Activated naive CD8-positive, alpha-beta T cell treated with anti-CD3 and anti-CD28 coated beads, Interleukin-2, amount 10 ng/mL, durations not matched to agents 7 days and 5 days (primary cell): ENCODE measurements around the gene AEBP1. TPM values are rescaled to one million over a fixed set of nuclear protein-coding genes. Genes with fewer than 3 reads are reported as not detected.

Experiments used
- ATAC-seq: fragments of 150-1000 bp; cut with Tn5 transposase; one replicate; pipeline ENCODE4 v1.10.0; 2021; ENCODE audit warnings: low read depth, moderate library complexity
- POLR2A ChIA-PET: fragments of 350-600 bp; sonication (Branson Sonifier 250); formaldehyde crosslinking; loops from one replicate; lab custom pipeline; 2021; ENCODE audit warnings: antibody characterized with exemption; lab: Charles Lee
- DNase-seq: peaks from one replicate; pipeline ENCODE4 v3.0.0; 2021
- H3K27ac Mint-ChIP-seq: one replicate; pipeline ENCODE4 v1.8.0; 2022; ENCODE audit warnings: mild to moderate bottlenecking, mixed read lengths
- H3K27me3 Mint-ChIP-seq: one replicate; pipeline ENCODE4 v1.8.0; 2022; ENCODE audit warnings: mild to moderate bottlenecking, moderate library complexity, mixed read lengths
- H3K36me3 Mint-ChIP-seq: one replicate; pipeline ENCODE4 v1.8.0; 2021; ENCODE audit warnings: mild to moderate bottlenecking, mixed read lengths
- H3K4me1 Mint-ChIP-seq: one replicate; pipeline ENCODE4 v1.8.0; 2021; ENCODE audit warnings: mixed read lengths
- H3K4me3 Mint-ChIP-seq: one replicate; pipeline ENCODE4 v1.8.0; 2022; ENCODE audit warnings: mild to moderate bottlenecking, moderate library complexity, mixed read lengths
- H3K9me3 Mint-ChIP-seq: one replicate; pipeline ENCODE4 v1.8.0; 2021; ENCODE audit warnings: mixed read lengths
- total RNA-seq, 2 experiments: library from RNA; stranded (reverse); gene quantifications; one replicate each; pipeline ENCODE4 v1.2.3, GENCODE V29; 2021

The AEBP1 gene
- total RNA-seq, 2 experiments from 2014 or later, result 21.5 to 22.0 TPM

DNA sequence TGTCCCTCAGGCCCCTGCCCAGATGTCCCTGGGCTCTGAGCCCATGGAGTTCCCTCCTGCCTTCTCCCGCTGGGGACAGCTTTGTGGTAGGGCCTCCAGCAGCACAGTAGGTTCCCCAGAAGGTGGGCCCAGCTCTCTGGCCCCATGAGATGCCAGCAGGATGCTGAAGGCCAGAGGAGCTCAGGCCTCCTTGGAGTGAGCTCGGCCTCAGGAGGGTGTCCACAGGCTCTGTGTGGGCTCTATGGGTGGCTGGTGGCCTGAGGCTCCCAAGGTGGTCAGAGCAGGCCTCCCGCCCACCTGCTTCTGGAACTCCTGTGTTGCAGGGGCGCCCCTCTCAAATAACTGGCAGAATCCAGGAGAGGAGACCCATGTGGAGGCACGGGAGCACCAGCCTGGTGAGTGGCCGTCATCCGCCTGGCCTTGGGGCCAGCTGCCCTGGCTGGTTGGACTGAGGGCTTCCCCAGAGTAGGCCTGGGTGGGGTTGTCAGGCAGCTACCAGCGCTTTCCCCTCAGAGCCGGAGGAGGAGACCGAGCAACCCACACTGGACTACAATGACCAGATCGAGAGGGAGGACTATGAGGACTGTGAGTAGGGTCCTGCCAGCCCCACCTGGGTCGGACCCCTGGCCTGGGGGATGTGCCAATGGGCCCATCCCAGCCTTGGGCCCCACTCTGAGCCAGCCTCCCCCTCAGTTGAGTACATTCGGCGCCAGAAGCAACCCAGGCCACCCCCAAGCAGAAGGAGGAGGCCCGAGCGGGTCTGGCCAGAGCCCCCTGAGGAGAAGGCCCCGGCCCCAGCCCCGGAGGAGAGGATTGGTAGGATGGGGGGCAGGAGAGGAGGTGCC is 3.2 kb downstream of the AEBP1 start:
- Mint-ChIP-seq H3K9me3 (no peaks in the 10 kb centered on the region), H3K36me3 (peaks cover 2% of the 10 kb centered on the region), H3K27ac (no peak overlapping the region), H3K4me1 (peaks cover 12% of the 10 kb centered on the region), H3K4me3 (no peak overlapping the region), H3K27me3 (peaks cover 4% of the 10 kb centered on the region)
- POLR2A ChIA-PET, result interaction anchor here (0.9 kb wide), 1 partner anchor 13 kb away, joined by 3 read pairs; no protein-coding TSS in a partner anchor
- ATAC-seq, result no peak
- no peak for DNase-seq

DNA sequence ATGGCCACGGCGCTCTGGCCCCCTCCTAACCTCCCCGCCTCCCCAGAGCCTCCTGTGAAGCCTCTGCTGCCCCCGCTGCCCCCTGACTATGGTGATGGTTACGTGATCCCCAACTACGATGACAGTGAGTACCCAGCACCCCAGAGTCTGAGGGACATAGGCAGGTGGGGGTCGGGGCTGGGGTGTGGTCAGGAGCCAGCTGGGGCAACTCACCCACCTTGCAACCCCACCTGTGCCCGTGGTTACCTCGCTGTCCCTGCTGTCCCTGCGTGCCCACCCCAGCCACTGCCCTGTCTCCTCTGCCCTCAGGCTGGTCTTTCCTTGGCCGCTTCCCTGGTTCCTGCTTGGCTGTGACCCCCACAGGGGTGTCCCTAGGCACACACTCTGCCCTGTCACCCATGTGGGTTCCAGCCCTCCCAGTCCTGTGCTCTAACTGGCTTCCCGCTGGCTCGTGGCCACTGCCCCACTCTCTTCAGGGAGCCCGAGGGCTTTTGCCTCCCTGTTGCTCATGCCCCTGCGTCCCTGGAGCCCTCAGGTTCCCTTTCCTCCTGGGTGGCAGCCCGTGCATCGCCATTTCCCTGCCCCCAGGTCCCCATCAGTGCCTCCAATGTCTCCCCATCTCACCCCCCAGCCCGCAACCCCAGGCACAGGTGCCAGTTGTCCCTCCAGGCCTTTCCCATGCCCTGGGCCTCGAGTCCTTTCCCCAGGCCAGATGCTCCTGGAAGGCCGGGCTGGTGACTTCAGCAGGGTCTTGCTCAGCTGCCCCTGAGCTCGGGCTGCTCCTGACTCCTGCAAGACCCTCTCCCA is 4.0 kb downstream of the AEBP1 start:
- no peak for DNase-seq
- H3K27me3 Mint-ChIP-seq, result no peaks in the 10 kb centered on the region

DNA sequence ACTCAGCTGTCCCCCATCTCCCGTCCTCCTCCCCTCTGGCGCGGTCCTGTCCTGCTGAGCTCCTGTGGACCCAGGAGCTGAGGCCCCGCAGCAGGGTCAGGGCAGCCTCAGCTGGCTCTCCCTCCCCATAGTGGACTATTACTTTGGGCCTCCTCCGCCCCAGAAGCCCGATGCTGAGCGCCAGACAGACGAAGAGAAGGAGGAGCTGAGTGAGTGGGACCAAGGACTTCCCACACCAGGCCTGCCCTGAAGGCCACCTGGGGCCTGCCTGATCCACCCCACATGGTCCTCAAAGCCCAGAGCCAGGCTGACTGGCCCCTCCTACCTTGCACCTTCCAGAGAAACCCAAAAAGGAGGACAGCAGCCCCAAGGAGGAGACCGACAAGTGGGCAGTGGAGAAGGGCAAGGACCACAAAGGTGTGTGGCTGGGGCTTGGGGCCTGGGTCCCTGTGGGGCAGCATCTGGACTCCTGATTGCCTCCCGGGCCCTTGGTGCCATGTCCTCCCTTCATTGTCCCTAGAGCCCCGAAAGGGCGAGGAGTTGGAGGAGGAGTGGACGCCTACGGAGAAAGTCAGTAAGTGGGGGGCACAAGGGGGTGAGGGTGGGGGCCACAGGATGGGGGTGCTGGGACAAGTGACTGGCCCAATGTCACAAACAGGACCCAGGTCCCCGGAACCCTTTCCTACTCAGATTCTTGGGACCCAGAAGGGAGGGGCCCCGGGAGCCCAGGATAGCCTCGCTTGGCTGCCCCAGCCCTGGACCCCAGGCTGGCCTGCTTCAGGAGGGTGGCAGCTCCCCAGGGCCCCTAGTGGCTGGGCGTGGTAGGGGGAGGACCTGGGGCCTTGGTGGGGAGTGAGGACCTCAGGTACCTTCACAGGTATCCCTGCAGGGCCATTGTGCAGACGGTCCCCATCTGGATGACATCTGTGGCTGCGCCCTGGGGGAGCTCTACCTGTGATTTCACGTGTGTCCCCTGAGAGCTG is 4.9 kb downstream of the AEBP1 start:
- DNase-seq (no peak), ATAC-seq (no peak)
- Mint-ChIP-seq H3K27me3 (no peaks in the 10 kb centered on the region), H3K4me1 (peaks cover 12% of the 10 kb centered on the region), H3K27ac (no peak overlapping the region), H3K9me3 (no peaks in the 10 kb centered on the region), H3K36me3 (peaks cover 7% of the 10 kb centered on the region), H3K4me3 (no peak overlapping the region)
- POLR2A ChIA-PET, result no interaction called here

More for the DNA sequence above, 4.0 kb downstream of the AEBP1 start:
- peaks cover 5% of the 10 kb centered on the region for H3K36me3 Mint-ChIP-seq
- no peak for ATAC-seq
- H3K27ac Mint-ChIP-seq, result no peak overlapping the region
- POLR2A ChIA-PET, result no interaction called here
- no peak overlapping the region for H3K4me3 Mint-ChIP-seq
- H3K4me1 Mint-ChIP-seq, result peaks cover 12% of the 10 kb centered on the region
- no peaks in the 10 kb centered on the region for H3K9me3 Mint-ChIP-seq

DNA sequence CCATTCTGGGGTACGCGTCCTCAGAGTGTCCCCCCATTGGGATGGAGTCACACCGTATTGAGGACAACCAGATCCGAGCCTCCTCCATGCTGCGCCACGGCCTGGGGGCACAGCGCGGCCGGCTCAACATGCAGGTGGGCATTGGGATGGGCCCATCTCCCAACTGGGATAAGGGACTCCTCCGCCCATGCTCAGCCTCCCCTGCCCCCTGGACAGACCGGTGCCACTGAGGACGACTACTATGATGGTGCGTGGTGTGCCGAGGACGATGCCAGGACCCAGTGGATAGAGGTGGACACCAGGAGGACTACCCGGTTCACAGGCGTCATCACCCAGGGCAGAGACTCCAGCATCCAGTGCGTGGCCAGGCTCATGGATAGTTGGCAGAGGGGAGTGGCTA is 5.8 kb downstream of the AEBP1 start:
- DNase-seq, result no peak
- POLR2A ChIA-PET, result no interaction called here
- H3K4me1 Mint-ChIP-seq, result peaks cover 12% of the 10 kb centered on the region
- no peak for ATAC-seq
- no peaks in the 10 kb centered on the region for H3K27me3 Mint-ChIP-seq
- no peak overlapping the region for H3K27ac Mint-ChIP-seq
- H3K36me3 Mint-ChIP-seq, result peaks cover 7% of the 10 kb centered on the region
- no peaks in the 10 kb centered on the region for H3K9me3 Mint-ChIP-seq
- no peak overlapping the region for H3K4me3 Mint-ChIP-seq

DNA sequence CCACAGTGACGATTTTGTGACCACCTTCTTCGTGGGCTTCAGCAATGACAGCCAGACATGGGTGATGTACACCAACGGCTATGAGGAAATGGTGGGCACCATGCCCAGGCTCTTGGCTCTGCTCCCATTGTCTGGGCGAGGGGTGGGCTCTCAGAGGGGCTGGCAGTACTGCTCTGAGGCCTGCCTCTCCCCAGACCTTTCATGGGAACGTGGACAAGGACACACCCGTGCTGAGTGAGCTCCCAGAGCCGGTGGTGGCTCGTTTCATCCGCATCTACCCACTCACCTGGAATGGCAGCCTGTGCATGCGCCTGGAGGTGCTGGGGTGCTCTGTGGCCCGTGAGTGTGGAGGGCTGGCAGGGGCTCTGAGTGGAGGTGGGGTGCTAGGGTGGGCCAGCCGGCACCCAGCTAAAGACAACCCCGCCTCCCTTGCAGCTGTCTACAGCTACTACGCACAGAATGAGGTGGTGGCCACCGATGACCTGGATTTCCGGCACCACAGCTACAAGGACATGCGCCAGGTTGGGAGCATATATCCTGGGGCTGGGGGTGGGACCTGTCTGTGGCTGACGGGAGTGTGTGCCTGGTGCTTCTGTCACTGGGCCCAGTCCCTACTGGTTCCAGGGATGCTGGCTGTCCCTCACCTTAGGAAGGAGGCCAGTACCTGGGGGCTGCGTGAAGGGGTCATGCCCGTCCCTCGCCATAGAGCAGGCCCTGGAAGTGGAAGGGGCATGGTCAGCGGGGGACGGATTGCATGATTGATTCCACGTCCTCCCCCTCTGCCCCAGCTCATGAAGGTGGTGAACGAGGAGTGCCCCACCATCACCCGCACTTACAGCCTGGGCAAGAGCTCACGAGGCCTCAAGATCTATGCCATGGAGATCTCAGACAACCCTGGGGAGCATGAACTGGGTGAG is 6.8 kb downstream of the AEBP1 start:
- Mint-ChIP-seq H3K9me3 (no peaks in the 10 kb centered on the region), H3K4me1 (peaks cover 4% of the 10 kb centered on the region), H3K27ac (no peak overlapping the region), H3K4me3 (no peak overlapping the region), H3K27me3 (no peaks in the 10 kb centered on the region), H3K36me3 (peaks cover 7% of the 10 kb centered on the region)
- no peak for ATAC-seq
- POLR2A ChIA-PET, result no interaction called here
- no peak for DNase-seq

DNA sequence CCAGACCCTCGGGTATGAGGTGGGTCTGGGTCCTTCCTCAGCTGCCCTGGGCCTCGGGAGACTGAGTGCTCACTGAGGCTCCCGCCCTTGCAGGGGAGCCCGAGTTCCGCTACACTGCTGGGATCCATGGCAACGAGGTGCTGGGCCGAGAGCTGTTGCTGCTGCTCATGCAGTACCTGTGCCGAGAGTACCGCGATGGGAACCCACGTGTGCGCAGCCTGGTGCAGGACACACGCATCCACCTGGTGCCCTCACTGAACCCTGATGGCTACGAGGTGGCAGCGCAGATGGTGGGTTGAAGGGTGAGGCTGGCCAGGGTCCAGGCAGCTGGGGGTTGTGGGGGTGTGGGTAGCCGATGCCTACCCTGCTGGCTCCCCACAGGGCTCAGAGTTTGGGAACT is 7.6 kb downstream of the AEBP1 start:
- no peak for DNase-seq
- no peaks in the 10 kb centered on the region for H3K27me3 Mint-ChIP-seq
- no peaks in the 10 kb centered on the region for H3K9me3 Mint-ChIP-seq
- H3K27ac Mint-ChIP-seq, result no peak overlapping the region
- no peak for ATAC-seq
- H3K4me3 Mint-ChIP-seq, result no peak overlapping the region
- peaks cover 5% of the 10 kb centered on the region for H3K36me3 Mint-ChIP-seq
- POLR2A ChIA-PET, result interaction anchor here (1.0 kb wide), 1 partner anchor 47 kb away, joined by 3 read pairs; no protein-coding TSS in a partner anchor
- H3K4me1 Mint-ChIP-seq, result peaks cover 1% of the 10 kb centered on the region

DNA sequence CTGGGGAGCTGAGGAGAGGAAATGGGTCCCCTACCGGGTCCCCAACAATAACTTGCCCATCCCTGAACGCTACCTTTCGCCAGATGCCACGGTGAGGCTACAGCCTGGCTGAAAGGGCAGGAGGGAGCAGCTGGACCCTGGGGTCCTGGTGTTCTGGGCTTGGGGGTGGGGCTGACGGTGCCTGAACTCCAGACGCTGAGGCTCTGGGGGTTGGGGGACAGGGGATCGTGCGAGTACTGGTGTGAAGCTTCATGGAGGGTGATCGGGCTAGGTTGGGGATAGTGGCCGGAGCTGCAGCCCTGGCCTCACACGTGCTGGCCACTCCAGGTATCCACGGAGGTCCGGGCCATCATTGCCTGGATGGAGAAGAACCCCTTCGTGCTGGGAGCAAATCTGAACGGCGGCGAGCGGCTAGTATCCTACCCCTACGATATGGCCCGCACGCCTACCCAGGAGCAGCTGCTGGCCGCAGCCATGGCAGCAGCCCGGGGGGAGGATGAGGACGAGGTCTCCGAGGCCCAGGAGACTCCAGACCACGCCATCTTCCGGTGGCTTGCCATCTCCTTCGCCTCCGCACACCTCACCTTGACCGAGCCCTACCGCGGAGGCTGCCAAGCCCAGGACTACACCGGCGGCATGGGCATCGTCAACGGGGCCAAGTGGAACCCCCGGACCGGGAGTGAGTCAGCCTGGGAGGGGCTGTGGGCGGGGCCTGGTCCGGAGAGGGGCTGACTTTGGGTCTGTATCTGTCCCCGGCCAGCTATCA is 8.3 kb downstream of the AEBP1 start:
- Mint-ChIP-seq H3K36me3 (peaks cover 5% of the 10 kb centered on the region), H3K4me3 (no peak overlapping the region), H3K9me3 (no peaks in the 10 kb centered on the region), H3K4me1 (peaks cover 3% of the 10 kb centered on the region), H3K27me3 (no peaks in the 10 kb centered on the region), H3K27ac (no peak overlapping the region)
- ATAC-seq (no peak), DNase-seq (no peak)
- POLR2A ChIA-PET, result interaction anchor here (1.0 kb wide), 1 partner anchor 48 kb away, joined by 3 read pairs; no protein-coding TSS in a partner anchor

DNA sequence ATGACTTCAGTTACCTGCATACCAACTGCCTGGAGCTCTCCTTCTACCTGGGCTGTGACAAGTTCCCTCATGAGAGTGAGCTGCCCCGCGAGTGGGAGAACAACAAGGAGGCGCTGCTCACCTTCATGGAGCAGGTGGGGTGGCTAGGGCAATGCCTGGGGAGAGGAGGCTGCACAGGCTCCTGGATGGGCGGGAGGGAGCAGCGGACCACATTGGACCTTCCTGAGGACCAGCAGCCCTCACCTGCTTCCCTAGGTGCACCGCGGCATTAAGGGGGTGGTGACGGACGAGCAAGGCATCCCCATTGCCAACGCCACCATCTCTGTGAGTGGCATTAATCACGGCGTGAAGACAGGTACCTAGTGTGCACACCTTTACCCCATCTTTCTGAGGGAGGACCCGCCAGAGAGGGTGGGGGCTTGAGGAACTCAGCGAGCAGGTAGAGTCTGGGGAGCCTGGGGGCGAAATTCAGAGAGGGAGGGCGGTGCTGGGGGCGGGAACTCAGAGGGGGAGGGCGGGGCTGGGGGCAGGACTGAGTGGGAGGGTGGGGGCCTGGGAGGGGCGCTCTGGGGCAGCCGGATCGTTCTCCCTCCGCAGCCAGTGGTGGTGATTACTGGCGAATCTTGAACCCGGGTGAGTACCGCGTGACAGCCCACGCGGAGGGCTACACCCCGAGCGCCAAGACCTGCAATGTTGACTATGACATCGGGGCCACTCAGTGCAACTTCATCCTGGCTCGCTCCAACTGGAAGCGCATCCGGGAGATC is 9.0 kb downstream of the AEBP1 start:
- Mint-ChIP-seq H3K4me1 (peaks cover 5% of the 10 kb centered on the region), H3K36me3 (peaks cover 10% of the 10 kb centered on the region), H3K27me3 (no peaks in the 10 kb centered on the region), H3K9me3 (no peaks in the 10 kb centered on the region), H3K4me3 (no peak overlapping the region), H3K27ac (no peak overlapping the region)
- POLR2A ChIA-PET, result no interaction called here
- DNase-seq (no peak), ATAC-seq (no peak)

DNA sequence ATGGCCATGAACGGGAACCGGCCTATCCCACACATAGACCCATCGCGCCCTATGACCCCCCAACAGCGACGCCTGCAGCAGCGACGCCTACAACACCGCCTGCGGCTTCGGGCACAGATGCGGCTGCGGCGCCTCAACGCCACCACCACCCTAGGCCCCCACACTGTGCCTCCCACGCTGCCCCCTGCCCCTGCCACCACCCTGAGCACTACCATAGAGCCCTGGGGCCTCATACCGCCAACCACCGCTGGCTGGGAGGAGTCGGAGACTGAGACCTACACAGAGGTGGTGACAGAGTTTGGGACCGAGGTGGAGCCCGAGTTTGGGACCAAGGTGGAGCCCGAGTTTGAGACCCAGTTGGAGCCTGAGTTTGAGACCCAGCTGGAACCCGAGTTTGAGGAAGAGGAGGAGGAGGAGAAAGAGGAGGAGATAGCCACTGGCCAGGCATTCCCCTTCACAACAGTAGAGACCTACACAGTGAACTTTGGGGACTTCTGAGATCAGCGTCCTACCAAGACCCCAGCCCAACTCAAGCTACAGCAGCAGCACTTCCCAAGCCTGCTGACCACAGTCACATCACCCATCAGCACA is 9.7 kb downstream of the AEBP1 start:
- POLR2A ChIA-PET, result no interaction called here
- no peak overlapping the region for H3K4me3 Mint-ChIP-seq
- H3K9me3 Mint-ChIP-seq, result no peaks in the 10 kb centered on the region
- ATAC-seq (no peak), DNase-seq (no peak)
- H3K27ac Mint-ChIP-seq, result no peak overlapping the region
- no peaks in the 10 kb centered on the region for H3K27me3 Mint-ChIP-seq
- peaks cover 12% of the 10 kb centered on the region for H3K36me3 Mint-ChIP-seq
- peaks cover 5% of the 10 kb centered on the region for H3K4me1 Mint-ChIP-seq

DNA sequence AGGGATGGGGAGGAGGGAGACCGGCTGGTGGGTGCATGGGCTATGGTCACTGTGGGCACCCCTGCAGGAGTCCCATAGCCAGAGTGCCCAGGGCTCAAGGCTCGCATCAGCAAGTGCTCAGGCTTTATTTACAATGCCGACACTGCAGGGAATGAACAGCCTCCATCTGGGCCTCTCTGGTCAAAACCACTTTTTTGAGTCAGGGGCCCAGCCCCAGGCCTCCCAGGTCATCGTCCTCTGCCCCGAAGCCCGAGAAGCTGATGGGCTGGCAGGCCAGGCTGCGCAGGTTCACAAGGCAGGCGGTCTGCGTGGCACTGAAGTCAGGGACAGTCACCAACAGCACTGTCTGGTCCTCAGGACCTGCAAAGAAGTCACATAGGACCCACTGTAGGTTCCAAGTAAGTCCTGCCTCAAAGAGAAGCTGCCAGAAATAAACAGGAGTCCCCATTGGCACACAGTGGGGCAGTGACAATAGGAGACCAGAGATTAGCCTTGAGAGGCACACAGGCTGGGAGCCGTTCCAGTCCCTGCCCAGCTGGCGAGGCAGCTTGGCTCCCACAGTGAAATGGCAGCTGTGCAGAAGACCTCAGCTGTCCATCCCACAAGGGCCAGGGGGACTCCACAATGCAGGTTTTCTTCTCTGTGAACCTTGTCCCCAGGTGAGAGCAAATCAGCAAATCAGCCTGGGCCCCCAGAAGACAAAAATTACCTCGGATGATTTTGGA is 10.6 kb downstream of the AEBP1 start:
- POLR2A ChIA-PET, result no interaction called here
- H3K27ac Mint-ChIP-seq, result no peak overlapping the region
- H3K4me1 Mint-ChIP-seq, result peaks cover 5% of the 10 kb centered on the region
- H3K9me3 Mint-ChIP-seq, result no peaks in the 10 kb centered on the region
- no peak for ATAC-seq
- no peak overlapping the region for H3K4me3 Mint-ChIP-seq
- no peak for DNase-seq
- peaks cover 15% of the 10 kb centered on the region for H3K36me3 Mint-ChIP-seq
- H3K27me3 Mint-ChIP-seq, result no peaks in the 10 kb centered on the region
